Glutamatergic neuron (in vitro differentiated cells): ENCODE results near the gene OXER1. TPM values are rescaled to one million over a fixed set of nuclear protein-coding genes. Genes with fewer than 3 reads are reported as not detected.

Experiments used
- DNase-seq: peaks from one replicate; pipeline ENCODE4 v3.0.0; 2022
- H3K27ac Mint-ChIP-seq: one replicate; pipeline ENCODE4 v1.8.0; 2020; ENCODE audit warnings: mild to moderate bottlenecking, mixed read lengths, inconsistent platforms; ENCODE audit not compliant: unreplicated experiment
- H3K27me3 Mint-ChIP-seq: one replicate; pipeline ENCODE4 v1.8.0; 2020; ENCODE audit warnings: mild to moderate bottlenecking, moderate library complexity, mixed read lengths, inconsistent platforms; ENCODE audit not compliant: unreplicated experiment
- H3K36me3 Mint-ChIP-seq: one replicate; pipeline ENCODE4 v1.8.0; 2020; ENCODE audit warnings: mild to moderate bottlenecking, mixed read lengths, inconsistent platforms; ENCODE audit not compliant: unreplicated experiment
- H3K4me1 Mint-ChIP-seq: one replicate; pipeline ENCODE4 v1.8.0; 2020; ENCODE audit warnings: mild to moderate bottlenecking, low read depth, mixed read lengths, inconsistent platforms; ENCODE audit not compliant: unreplicated experiment
- H3K4me3 Mint-ChIP-seq: one replicate; pipeline ENCODE4 v1.8.0; 2020; ENCODE audit warnings: mild to moderate bottlenecking, mixed read lengths, inconsistent platforms; ENCODE audit not compliant: unreplicated experiment
- H3K9me3 Mint-ChIP-seq: one replicate; pipeline ENCODE4 v1.8.0; 2020; ENCODE audit warnings: mild to moderate bottlenecking, moderate library complexity, mixed read lengths, inconsistent platforms; ENCODE audit not compliant: unreplicated experiment
- total RNA-seq: library from RNA; stranded (reverse); fragmentation: NEBNext Ultra II Directional; extraction: Animal tissue kit (Norgen Biotek cat#: 25700); gene quantifications from one replicate; pipeline ENCODE4 v1.2.1, GENCODE V29; 2021; ENCODE audit not compliant: unreplicated experiment
- TF ChIP-seq, protein P1 (sequence below): fragments of 200-600 bp; sonication (generic); IDR thresholded peaks from one replicate; pipeline ENCODE4 v1.5.0; 2021; ENCODE audit not compliant: partially characterized antibody, unreplicated experiment

Gene OXER1
- total RNA-seq, 1 donor from 2014 or later: not detected

DNA sequence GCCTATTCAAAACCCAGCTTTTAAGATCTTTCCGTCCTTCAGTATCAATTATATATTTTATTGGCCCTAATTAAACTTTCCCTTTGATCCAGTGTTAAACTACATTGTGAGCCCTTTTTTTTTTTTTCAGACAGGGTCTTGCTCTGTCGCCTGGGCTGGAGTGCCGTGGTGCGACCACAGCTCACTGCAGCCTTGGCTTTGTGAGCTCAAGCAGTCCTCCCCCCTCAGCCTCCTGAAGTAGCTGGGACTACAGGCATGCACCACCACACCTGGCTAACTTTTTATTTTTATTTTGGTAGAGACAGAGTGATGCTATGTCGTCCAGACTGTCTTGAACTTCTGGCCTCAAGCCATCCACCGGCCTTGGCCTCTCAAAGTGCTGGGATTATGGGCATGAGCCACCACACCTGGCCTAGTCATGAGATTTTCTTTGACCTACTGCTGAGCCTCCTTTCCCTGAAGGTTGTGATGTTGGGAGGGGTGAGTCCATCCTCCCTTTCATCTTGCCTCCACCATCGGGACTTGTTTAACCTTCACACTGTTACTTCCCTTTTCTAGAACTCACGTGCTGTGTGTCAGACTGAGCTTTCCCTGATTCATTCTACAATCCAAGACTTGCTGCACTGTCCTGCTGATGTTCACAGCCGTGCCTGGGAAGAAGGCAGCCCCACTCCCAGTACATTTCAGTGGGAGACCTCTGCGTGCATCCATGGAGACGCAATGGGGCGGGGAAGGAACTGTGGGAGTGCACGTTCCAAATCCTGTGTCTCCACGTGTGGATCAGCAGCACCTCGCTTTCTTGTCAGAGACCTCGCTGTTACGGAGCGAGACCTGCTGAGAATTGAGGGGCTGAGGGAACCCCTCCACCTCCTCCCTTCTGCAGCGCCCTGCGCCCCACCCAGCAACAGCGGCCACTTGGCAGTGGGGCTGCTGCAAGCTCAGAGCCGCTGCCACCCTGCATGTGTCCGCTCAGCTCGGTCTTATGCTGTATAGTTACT, 10.8 kb downstream of the OXER1 start:
- no peak for DNase-seq
- no peaks in the 10 kb centered on the region for H3K36me3 Mint-ChIP-seq
- H3K9me3 Mint-ChIP-seq: peaks cover 6% of the 10 kb centered on the region
- peaks cover 28% of the 10 kb centered on the region for H3K4me1 Mint-ChIP-seq
- H3K4me3 Mint-ChIP-seq: no peak overlapping the region
- TF ChIP-seq, protein P1, sequence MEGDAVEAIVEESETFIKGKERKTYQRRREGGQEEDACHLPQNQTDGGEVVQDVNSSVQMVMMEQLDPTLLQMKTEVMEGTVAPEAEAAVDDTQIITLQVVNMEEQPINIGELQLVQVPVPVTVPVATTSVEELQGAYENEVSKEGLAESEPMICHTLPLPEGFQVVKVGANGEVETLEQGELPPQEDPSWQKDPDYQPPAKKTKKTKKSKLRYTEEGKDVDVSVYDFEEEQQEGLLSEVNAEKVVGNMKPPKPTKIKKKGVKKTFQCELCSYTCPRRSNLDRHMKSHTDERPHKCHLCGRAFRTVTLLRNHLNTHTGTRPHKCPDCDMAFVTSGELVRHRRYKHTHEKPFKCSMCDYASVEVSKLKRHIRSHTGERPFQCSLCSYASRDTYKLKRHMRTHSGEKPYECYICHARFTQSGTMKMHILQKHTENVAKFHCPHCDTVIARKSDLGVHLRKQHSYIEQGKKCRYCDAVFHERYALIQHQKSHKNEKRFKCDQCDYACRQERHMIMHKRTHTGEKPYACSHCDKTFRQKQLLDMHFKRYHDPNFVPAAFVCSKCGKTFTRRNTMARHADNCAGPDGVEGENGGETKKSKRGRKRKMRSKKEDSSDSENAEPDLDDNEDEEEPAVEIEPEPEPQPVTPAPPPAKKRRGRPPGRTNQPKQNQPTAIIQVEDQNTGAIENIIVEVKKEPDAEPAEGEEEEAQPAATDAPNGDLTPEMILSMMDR: no peak
- peaks cover 5% of the 10 kb centered on the region for H3K27me3 Mint-ChIP-seq
- no peak overlapping the region for H3K27ac Mint-ChIP-seq

DNA sequence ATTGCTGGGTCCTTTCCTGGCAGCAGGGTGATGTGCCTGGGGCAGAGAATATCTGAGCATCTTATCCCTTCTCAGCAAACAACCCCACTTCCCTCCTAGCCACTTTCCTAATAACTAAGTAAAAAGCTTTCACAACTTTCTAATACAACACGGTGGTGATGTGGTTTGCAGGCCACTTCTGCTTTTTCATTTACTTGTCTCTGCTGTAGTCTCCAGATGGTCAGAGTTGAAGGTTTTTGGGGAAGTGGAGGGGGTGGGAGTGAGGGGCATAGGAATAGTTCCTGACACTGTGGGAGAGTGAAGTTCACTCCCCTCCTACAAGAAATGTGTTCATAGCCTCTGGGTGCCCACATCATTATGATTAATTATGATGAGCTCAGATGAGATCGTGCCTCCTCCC, 11.6 kb downstream of the OXER1 start:
- H3K4me1 Mint-ChIP-seq: peaks cover 25% of the 10 kb centered on the region
- H3K36me3 Mint-ChIP-seq: no peaks in the 10 kb centered on the region
- H3K27me3 Mint-ChIP-seq: peaks cover 5% of the 10 kb centered on the region
- no peak overlapping the region for H3K27ac Mint-ChIP-seq
- no peak for DNase-seq
- H3K9me3 Mint-ChIP-seq: peaks cover 6% of the 10 kb centered on the region
- H3K4me3 Mint-ChIP-seq: no peak overlapping the region
- TF ChIP-seq, protein P1: no peak

- Mint-ChIP-seq H3K27ac (no peak overlapping the region), H3K4me1 (peaks cover 6% of the 10 kb centered on the region), H3K36me3 (no peaks in the 10 kb centered on the region), H3K9me3 (peaks cover 5% of the 10 kb centered on the region), H3K4me3 (no peak overlapping the region), H3K27me3 (no peaks in the 10 kb centered on the region)
- DNase-seq: no peak
- TF ChIP-seq, protein P1: no peak
Measured at GRCh38 chr2:42748840-42749239, 15.1 kb downstream of the OXER1 start.

DNA sequence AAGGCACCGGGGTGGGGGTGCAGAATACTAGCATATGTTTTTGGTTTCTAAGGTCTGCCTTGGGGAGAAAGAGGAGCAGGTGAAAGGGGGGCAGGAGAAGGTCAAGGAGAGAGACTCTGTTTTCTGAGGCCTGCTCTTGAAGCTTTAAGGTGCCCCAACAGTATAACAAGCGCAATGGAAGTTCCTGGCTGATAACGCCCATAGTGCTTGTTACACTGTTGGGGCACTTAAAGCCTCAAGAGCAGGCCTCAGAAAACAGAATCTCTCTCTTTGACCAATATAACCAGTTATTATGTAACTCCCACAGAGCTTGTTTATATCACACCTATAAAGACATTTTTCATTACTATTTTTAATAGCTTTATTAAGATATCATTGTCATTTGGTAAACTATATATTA, 16.5 kb downstream of the OXER1 start:
- Mint-ChIP-seq H3K36me3 (no peaks in the 10 kb centered on the region), H3K9me3 (peaks cover 1% of the 10 kb centered on the region), H3K27ac (no peak overlapping the region), H3K4me1 (peaks cover 6% of the 10 kb centered on the region), H3K4me3 (no peak overlapping the region), H3K27me3 (no peaks in the 10 kb centered on the region)
- no peak for DNase-seq
- TF ChIP-seq, protein P1: no peak

- TF ChIP-seq, protein P1: no peak
- no peak overlapping the region for H3K4me3 Mint-ChIP-seq
- no peaks in the 10 kb centered on the region for H3K27me3 Mint-ChIP-seq
- no peak for DNase-seq
- peaks cover 8% of the 10 kb centered on the region for H3K36me3 Mint-ChIP-seq
- peaks cover 6% of the 10 kb centered on the region for H3K4me1 Mint-ChIP-seq
- peaks cover 1% of the 10 kb centered on the region for H3K9me3 Mint-ChIP-seq
- no peak overlapping the region for H3K27ac Mint-ChIP-seq
Measured at GRCh38 chr2:42744545-42745082, 19.3 kb downstream of the OXER1 start.
